Fibroblast of the conjunctiva (primary cell): ENCODE measurements around the gene NUP88.

ENCODE experiments used
- DNase-seq: peaks from one replicate; pipeline ENCODE4 v3.0.0-alpha.2; 2010; ENCODE audit warnings: low read depth

Gene NUP88

GRCh38 chr17:5355421-5356129 is 63.9 kb downstream of the NUP88 start:
- peak; percentile 30 for DNase-seq

GRCh38 chr17:5354886-5355415 is 64.5 kb downstream of the NUP88 start:
- DNase-seq, result no peak

- no peak for DNase-seq
These were observed 65.2 kb downstream of the NUP88 start for GRCh38 chr17:5354310-5354709.

GRCh38 chr17:5352681-5353289 is 66.7 kb downstream of the NUP88 start:
- DNase-seq, result no peak

GRCh38 chr17:5344914-5345313 is 74.5 kb downstream of the NUP88 start:
- DNase-seq, result no peak
